Esophagus (tissue), 2 donors: Measurements from ENCODE around the gene PSKH1. TPM values are rescaled to one million over a fixed set of nuclear protein-coding genes. Genes with fewer than 3 reads are reported as not detected.
"Not testable (repeated sequence)": the region's sequence is repeated elsewhere in the genome, so short reads cannot be mapped to it uniquely, and the experiment has no call there.

Experiments used
- H3K27ac ChIP-seq, 2 donors: one replicate each; pipeline ENCODE4 v1.5.1; 2013; ENCODE audit warnings: low read depth in 2 of 2, mild to moderate bottlenecking in 2 of 2, inconsistent platforms in 1 of 2, low read length in 1 of 2, moderate library complexity in 1 of 2
- H3K27me3 ChIP-seq, 2 donors: one replicate each; pipeline ENCODE4 v1.6.1; 2013; ENCODE audit warnings: low read length in 2 of 2, control low read depth in 1 of 2, mild to moderate bottlenecking in 1 of 2; ENCODE audit not compliant: insufficient read depth in 2 of 2, control insufficient read depth in 1 of 2
- H3K36me3 ChIP-seq, 2 donors: one replicate each; pipeline ENCODE4 v1.6.1; 2013; ENCODE audit warnings: low read length in 1 of 2; ENCODE audit not compliant: control insufficient read depth in 2 of 2, insufficient read depth in 2 of 2
- H3K4me1 ChIP-seq, 2 donors: one replicate each; pipeline ENCODE4 v1.6.1; 2013; ENCODE audit warnings: low read length in 1 of 2; ENCODE audit not compliant: control insufficient read depth in 2 of 2, insufficient read depth in 2 of 2
- H3K4me3 ChIP-seq, 2 donors: one replicate each; pipeline ENCODE4 v1.5.1; 2013; ENCODE audit warnings: low read length in 2 of 2, mild to moderate bottlenecking in 2 of 2, low read depth in 1 of 2, moderate library complexity in 1 of 2
- H3K9me3 ChIP-seq, 2 donors: one replicate each; pipeline ENCODE4 v1.6.1; 2013; ENCODE audit warnings: mild to moderate bottlenecking in 2 of 2, low read depth in 1 of 2, low read length in 1 of 2, moderate library complexity in 1 of 2; ENCODE audit not compliant: control insufficient read depth in 2 of 2, insufficient read depth in 1 of 2
- WGBS, 2 donors: extraction: QIAGEN DNeasy Blood & Tissue Kit; methylation state at CpG; one replicate each; pipeline ENCODE4 v1.1.7; 2013; 5-methylcytosine and 5-hydroxymethylcytosine counted together
- polyA plus RNA-seq, 2 donors: library from polyadenylated mRNA; stranded (reverse); fragments of 200-250 nt; gene quantifications; one replicate each; pipeline ENCODE4 v1.2.3, GENCODE V29; 2013
- donor health status: healthy with polysubstance abuse.
- donor health status: Bipolar disorder and iron deficiency.

The PSKH1 gene
- polyA plus RNA-seq, 2 donors, result 12.5 to 13.7 TPM

DNA sequence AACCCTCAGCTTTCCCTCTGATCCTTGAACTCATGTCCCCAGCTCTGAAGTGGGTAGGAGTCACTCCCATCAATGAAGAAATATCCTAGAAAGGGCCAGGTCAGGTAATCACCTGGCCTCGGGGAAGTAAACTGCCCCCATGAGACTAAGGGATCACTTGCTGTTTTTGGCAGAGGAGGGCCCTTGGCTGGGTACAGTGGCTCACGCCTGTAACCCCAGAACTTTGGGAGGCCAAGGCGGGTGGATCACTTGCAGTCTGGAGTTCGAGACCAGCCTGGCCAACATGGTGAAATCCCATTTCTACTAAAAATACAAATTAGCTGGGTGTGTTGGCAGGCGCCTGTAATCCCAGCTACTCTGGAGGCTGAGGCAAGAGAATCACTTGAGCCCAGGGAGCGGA, 29.0 kb upstream of the PSKH1 start:
- H3K4me1 ChIP-seq, result peaks cover 9 to 29% of the 10 kb centered on the region in 2 donors
- H3K36me3 ChIP-seq, result peaks cover 0 to 15% of the 10 kb centered on the region in 2 donors
- not testable (repeated sequence) for H3K27ac ChIP-seq, H3K9me3 ChIP-seq, H3K4me3 ChIP-seq, H3K27me3 ChIP-seq
- 94 to 95% methylated on average over 6 of the region's 6 CpGs for WGBS, 2 donors

DNA sequence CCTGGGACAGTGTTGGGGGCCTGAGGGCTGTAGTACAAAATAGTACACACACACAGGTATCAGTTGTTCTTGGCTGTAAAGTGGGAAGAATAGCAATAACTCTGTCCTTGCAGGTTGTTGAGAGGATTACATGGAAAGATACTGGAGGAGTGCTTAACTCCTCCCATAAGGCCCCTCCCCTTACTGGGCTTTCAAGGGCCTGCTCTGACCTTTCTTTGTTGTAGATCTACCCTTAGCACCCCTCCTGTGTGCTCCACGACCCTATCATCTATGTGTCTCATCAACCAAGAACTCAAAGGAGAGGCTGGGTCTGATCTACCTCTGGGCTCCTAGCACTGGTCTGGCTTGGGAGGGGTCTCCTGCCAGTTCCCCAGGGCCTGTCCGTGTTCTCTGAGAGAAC, 28.5 kb upstream of the PSKH1 start:
- Histone ChIP-seq H3K4me3 (no peak overlapping the region), H3K4me1 (peaks cover 9 to 29% of the 10 kb centered on the region in 2 donors), H3K27me3 (no peaks in the 10 kb centered on the region), H3K27ac (peak overlapping the region in 1 of 2 donors; percentile 15), H3K36me3 (peaks cover 0 to 17% of the 10 kb centered on the region in 2 donors), H3K9me3 (no peaks in the 10 kb centered on the region)
- 85 to 87% methylated on average over 2 of the region's 2 CpGs for WGBS, 2 donors

DNA sequence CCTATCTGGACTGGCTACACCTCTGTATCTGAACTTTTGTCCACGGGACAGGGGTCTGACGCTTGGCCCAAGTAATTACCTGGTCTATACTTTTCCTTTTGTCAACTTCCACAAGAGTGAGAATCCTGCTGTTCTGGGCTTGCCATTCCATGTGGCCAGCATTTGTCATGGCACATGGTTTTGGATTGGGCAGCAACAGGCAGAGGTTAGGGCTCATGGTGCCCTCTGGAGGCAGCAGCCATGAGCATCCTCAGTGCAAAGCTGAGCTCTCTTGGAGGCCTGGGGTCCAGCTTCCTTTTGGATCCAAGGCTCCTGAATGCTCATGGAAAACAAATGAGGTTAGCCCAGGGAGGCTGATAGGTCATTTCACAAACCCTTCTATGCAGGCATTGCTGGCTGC, 27.7 kb upstream of the PSKH1 start:
- no peak overlapping the region for H3K4me3 ChIP-seq
- no peaks in the 10 kb centered on the region for H3K27me3 ChIP-seq
- no peaks in the 10 kb centered on the region for H3K9me3 ChIP-seq
- peaks cover 0 to 22% of the 10 kb centered on the region in 2 donors for H3K36me3 ChIP-seq
- no peak overlapping the region for H3K27ac ChIP-seq
- H3K4me1 ChIP-seq, result peaks cover 9 to 29% of the 10 kb centered on the region in 2 donors
- 91 to 96% methylated on average over 2 of the region's 2 CpGs for WGBS, 2 donors

DNA sequence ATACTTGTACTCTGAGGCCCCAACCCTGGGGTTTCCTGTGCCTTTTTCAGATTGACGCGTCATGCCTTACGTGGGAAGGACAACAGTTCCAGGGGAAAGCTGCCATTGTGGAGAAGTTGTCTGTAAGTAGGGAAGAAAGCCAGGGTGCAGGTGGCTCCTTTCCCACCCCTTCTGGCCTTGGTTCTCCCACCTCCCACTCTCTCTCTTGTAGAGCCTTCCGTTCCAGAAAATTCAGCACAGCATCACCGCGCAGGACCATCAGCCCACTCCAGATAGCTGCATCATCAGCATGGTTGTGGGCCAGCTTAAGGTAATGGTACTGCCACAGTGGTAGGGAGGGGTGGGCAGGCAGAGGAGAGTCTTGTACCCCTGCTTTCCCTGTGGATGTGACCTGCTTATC, 24.8 kb upstream of the PSKH1 start:
- WGBS, 2 donors, result 71 to 94% methylated on average over 6 of the region's 6 CpGs
- Histone ChIP-seq H3K4me3 (no peak overlapping the region), H3K9me3 (no peaks in the 10 kb centered on the region), H3K4me1 (peaks cover 0 to 12% of the 10 kb centered on the region in 2 donors), H3K36me3 (peaks cover 0 to 25% of the 10 kb centered on the region in 2 donors), H3K27ac (no peak overlapping the region), H3K27me3 (no peaks in the 10 kb centered on the region)

DNA sequence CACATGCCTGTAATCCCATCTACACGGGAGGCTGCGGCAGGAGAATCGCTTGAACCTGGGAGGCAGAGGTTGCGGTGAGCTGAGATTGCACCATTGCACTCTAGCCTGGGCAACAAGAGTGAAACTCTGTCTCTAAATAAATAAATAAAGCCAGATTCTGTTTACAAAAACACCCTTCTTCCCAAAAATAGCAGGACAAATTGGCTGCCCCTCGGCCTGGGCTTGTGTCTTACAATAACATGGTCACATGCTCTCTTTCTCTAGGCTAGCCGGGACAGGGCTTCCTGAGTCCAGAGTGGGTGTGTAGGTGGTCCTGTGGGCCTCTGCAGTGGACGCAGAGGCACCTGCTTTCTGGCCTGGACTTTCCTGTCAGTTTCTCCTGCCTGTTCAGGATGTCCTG, 23.4 kb upstream of the PSKH1 start:
- peaks cover 5 to 11% of the 10 kb centered on the region in 2 donors for H3K4me1 ChIP-seq
- 84 to 88% methylated on average over 7 of the region's 7 CpGs for WGBS, 2 donors
- no peak overlapping the region for H3K27ac ChIP-seq
- H3K9me3 ChIP-seq, result no peaks in the 10 kb centered on the region
- H3K4me3 ChIP-seq, result no peak overlapping the region
- H3K36me3 ChIP-seq, result peaks cover 0 to 25% of the 10 kb centered on the region in 2 donors
- no peaks in the 10 kb centered on the region for H3K27me3 ChIP-seq

- 47 to 68% methylated on average over 3 of the region's 3 CpGs for WGBS, 2 donors
- H3K27me3 ChIP-seq, result no peaks in the 10 kb centered on the region
- peaks cover 5 to 11% of the 10 kb centered on the region in 2 donors for H3K4me1 ChIP-seq
- no peaks in the 10 kb centered on the region for H3K9me3 ChIP-seq
- no peak overlapping the region for H3K27ac ChIP-seq
- H3K36me3 ChIP-seq, result peaks cover 3 to 32% of the 10 kb centered on the region in 2 donors
- H3K4me3 ChIP-seq, result no peak overlapping the region
Observed at GRCh38 chr16:67871256-67871655, 21.8 kb upstream of the PSKH1 start.

GRCh38 chr16:67872131-67872630, 20.9 kb upstream of the PSKH1 start:
- Histone ChIP-seq H3K4me3 (peak overlapping the region in 1 of 2 donors; percentile 78), H3K27ac (peak overlapping the region; percentile 57 to 82), H3K4me1 (peaks cover 5 to 11% of the 10 kb centered on the region in 2 donors), H3K9me3 (no peaks in the 10 kb centered on the region), H3K36me3 (peaks cover 3 to 42% of the 10 kb centered on the region in 2 donors), H3K27me3 (no peaks in the 10 kb centered on the region)
- WGBS, 2 donors, result 59 to 70% methylated on average over 2 of the region's 2 CpGs

- H3K27me3 ChIP-seq, result no peaks in the 10 kb centered on the region
- peak within 1 kb of the TSS; percentile 57 to 84 for H3K27ac ChIP-seq
- H3K36me3 ChIP-seq, result peaks cover 3 to 43% of the 10 kb centered on the region in 2 donors
- peak within 1 kb of the TSS; percentile 78 to 91 for H3K4me3 ChIP-seq
- H3K4me1 ChIP-seq, result peaks cover 5 to 11% of the 10 kb centered on the region in 2 donors
- WGBS, 2 donors, result 2 to 3% methylated on average over 67 to 72 of the region's 72 CpGs
- H3K9me3 ChIP-seq, result no peaks in the 10 kb centered on the region
Observed at GRCh38 chr16:67872631-67873434, 20.2 kb upstream of the PSKH1 start, which contains the start of gene EDC4. Gene EDC4 (plus strand): TSS chr16:67873052. CDS start chr16:67873262, 210 bp downstream.

DNA sequence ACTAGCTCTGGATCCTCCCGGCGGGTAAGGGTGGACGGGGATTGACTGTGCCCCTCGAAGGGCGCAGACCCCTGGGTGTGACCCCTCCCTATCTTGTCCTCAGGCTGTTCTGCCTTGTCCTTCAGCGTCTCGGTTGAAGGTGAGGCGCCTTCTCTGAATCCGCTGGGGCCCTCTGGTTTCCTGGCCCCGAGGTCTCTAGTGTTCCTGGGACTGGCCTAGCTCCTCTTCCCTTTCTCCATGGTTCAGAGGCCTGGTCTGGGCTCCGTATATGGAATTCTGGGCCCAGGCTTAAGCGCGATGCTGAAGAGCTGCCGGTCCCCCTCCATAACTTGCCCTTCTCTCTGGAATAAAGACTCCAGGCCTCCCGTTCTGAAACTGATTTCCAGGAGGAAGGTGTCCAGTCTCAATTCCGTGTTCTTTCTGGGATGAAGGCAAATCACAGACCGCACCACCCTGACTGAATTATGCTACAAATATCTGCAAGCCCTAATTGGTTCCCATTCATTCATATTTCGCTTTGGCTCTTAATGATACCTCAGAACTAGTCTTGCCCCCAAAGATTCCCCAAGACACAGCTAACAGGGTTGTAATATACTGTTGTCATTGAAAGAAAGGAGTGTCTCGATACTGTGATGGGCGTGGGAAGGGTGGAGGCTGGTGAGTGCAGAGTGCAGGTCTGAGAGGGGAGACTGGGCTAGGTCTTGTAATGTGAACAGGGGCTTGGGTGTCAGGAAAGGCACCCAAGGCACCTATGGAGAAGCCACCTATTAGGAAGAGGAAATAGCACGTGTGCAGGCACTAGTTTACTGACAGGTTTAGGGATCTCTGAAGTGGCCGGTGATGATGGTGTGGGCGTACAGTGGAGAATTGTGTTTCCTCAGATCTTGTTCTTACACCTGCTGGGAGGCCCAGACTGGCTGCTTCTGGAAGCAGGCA, 19.4 kb upstream of the PSKH1 start:
- Histone ChIP-seq H3K4me3 (peak overlapping the region; percentile 78 to 91), H3K27me3 (no peaks in the 10 kb centered on the region), H3K27ac (peak overlapping the region; percentile 57 to 84), H3K4me1 (peaks cover 5 to 11% of the 10 kb centered on the region in 2 donors), H3K9me3 (no peaks in the 10 kb centered on the region), H3K36me3 (peaks cover 3 to 45% of the 10 kb centered on the region in 2 donors)
- WGBS, 2 donors, result 8 to 9% methylated on average over 23 of the region's 23 CpGs
